Fibroblast of lung (primary cell): Measurements from ENCODE around the gene TMED4. TPM values are rescaled to one million over a fixed set of nuclear protein-coding genes. Genes with fewer than 3 reads are reported as not detected.

ENCODE experiments used
- DNase-seq, 2 donors: peaks; one replicate each; pipeline versions ENCODE4 v3.0.0 to v3.0.0-alpha.2; 2010; ENCODE audit warnings: low read depth in 2 of 2
- H2AFZ ChIP-seq: 2 replicates; pipeline ENCODE4 v1.5.1; 2012; ENCODE audit warnings: low read length, control low read depth, inconsistent platforms
- H3K27ac ChIP-seq: 2 replicates; pipeline ENCODE4 v1.5.1; 2011; ENCODE audit warnings: low read length, control low read depth; ENCODE audit not compliant: insufficient read depth
- H3K27me3 ChIP-seq: 2 replicates; pipeline ENCODE4 v1.5.1; 2011; ENCODE audit warnings: mild to moderate bottlenecking, low read length; ENCODE audit not compliant: control insufficient read depth, insufficient read depth
- H3K36me3 ChIP-seq: 2 replicates; pipeline ENCODE4 v1.5.1; 2011; ENCODE audit warnings: low read length; ENCODE audit not compliant: control insufficient read depth, insufficient read depth
- H3K4me1 ChIP-seq: 2 replicates; pipeline ENCODE4 v1.5.1; 2011; ENCODE audit warnings: low read length; ENCODE audit not compliant: control insufficient read depth, insufficient read depth; ENCODE audit errors: extremely low read depth
- H3K4me2 ChIP-seq: 2 replicates; pipeline ENCODE4 v1.5.1; 2011; ENCODE audit warnings: low read length, control low read depth; ENCODE audit not compliant: insufficient read depth; ENCODE audit errors: extremely low read depth
- H3K4me3 ChIP-seq, 4 experiments: fragments of 200-600 bp in 1 of 4; sonication (generic) in 1 of 4; replicated peaks in 1 of 4; 2 replicates each; pipeline ENCODE4 v1.5.1; 2011 to 2016; ENCODE audit warnings: low read length in 4 of 4, low read depth in 3 of 4, mild to moderate bottlenecking in 3 of 4, control low read depth in 2 of 4, inconsistent platforms in 1 of 4, mixed read lengths in 1 of 4; ENCODE audit not compliant: insufficient read depth in 1 of 4; ENCODE audit errors: control extremely low read depth in 1 of 4
- H3K79me2 ChIP-seq: 2 replicates; pipeline ENCODE4 v1.5.1; 2012; ENCODE audit warnings: mild to moderate bottlenecking, low read length, inconsistent platforms; ENCODE audit not compliant: control insufficient read depth, insufficient read depth
- H3K9ac ChIP-seq: 2 replicates; pipeline ENCODE4 v1.5.1; 2011; ENCODE audit warnings: mild to moderate bottlenecking, low read length, control low read depth; ENCODE audit not compliant: insufficient read depth
- H3K9me3 ChIP-seq: 2 replicates; pipeline ENCODE4 v1.5.1; 2012; ENCODE audit warnings: low read depth, low read length; ENCODE audit not compliant: control insufficient read depth, insufficient read depth
- H4K20me1 ChIP-seq: 2 replicates; pipeline ENCODE4 v1.5.1; 2011; ENCODE audit warnings: low read length; ENCODE audit not compliant: control insufficient read depth, insufficient read depth; ENCODE audit errors: extremely low read depth
- CTCF ChIP-seq, 2 donors: IDR thresholded peaks in 1 of 2; conservative IDR thresholded peaks in 1 of 2; 1 replicate in 1 of 2; 2 replicates in 1 of 2; pipeline ENCODE4 v1.5.1; 2011 to 2012; ENCODE audit warnings: low read length in 2 of 2, control low read depth in 1 of 2, inconsistent platforms in 1 of 2, low read depth in 1 of 2, mild to moderate bottlenecking in 1 of 2
- EZH2 ChIP-seq: IDR thresholded peaks from 2 replicates; pipeline ENCODE4 v1.5.1; 2012; ENCODE audit warnings: low read length, control low read depth, mild to moderate bottlenecking; ENCODE audit errors: missing control alignments
- polyA plus RNA-seq, 2 donors: library from polyadenylated mRNA; depleted of rRNA in 1 of 2; stranded (reverse) in 1 of 2; unstranded in 1 of 2; fragments of >200 nt; gene quantifications; 2 replicates each; pipeline ENCODE4 v1.2.1, GENCODE V29; 2011 to 2012; ENCODE audit warnings: missing spikeins in 1 of 2
- total RNA-seq: library from RNA; depleted of rRNA; stranded (reverse); fragments of >200 nt; gene quantifications from 2 replicates; pipeline ENCODE4 v1.2.1, GENCODE V29; 2014

The TMED4 gene
- total and polyA plus RNA-seq, 2 donors (not counting 1 experiment from before 2014, with no cell fraction given) = 74.5 to 101 TPM

GRCh38 chr7:44615149-44615611 is 33.1 kb upstream of the TMED4 start:
- no peak for TF ChIP-seq EZH2
- TF ChIP-seq CTCF (conservative IDR thresholded peaks at IDR 0.05 in 1 of 2, IDR thresholded peaks at IDR 0.05 in 1 of 2; ENCODE audit: low read depth in 1 of 2, low read length in 2 of 2) = no peak
- Histone ChIP-seq H3K9ac (no peak overlapping the region), H3K9me3 (no peaks in the 10 kb centered on the region), H3K4me2 (no peak overlapping the region), H3K27me3 (no peaks in the 10 kb centered on the region), H3K36me3 (peaks cover 4% of the 10 kb centered on the region), H2AFZ (no peak overlapping the region), H3K4me1 (peaks cover 8% of the 10 kb centered on the region), H3K79me2 (peaks cover 72% of the 10 kb centered on the region), H4K20me1 (no peaks in the 10 kb centered on the region), H3K27ac (no peak overlapping the region), H3K4me3 (no peak overlapping the region)
- peak; percentile 12 to 41 for DNase-seq

GRCh38 chr7:44609829-44610228 is 27.8 kb upstream of the TMED4 start:
- Histone ChIP-seq H3K27ac (no peak overlapping the region), H3K4me3 (no peak overlapping the region), H3K4me1 (no peaks in the 10 kb centered on the region), H3K9me3 (no peaks in the 10 kb centered on the region), H4K20me1 (no peaks in the 10 kb centered on the region), H3K9ac (no peak overlapping the region), H3K4me2 (no peak overlapping the region), H3K36me3 (no peaks in the 10 kb centered on the region), H3K79me2 (peaks cover 63% of the 10 kb centered on the region), H3K27me3 (no peaks in the 10 kb centered on the region), H2AFZ (no peak overlapping the region)
- no peak for DNase-seq
- TF ChIP-seq EZH2 (no peak), CTCF (conservative IDR thresholded peaks at IDR 0.05 in 1 of 2, IDR thresholded peaks at IDR 0.05 in 1 of 2; ENCODE audit: low read depth in 1 of 2, low read length in 2 of 2) (no peak)

- H3K27me3 ChIP-seq = no peaks in the 10 kb centered on the region
- TF ChIP-seq CTCF (conservative IDR thresholded peaks at IDR 0.05 in 1 of 2, IDR thresholded peaks at IDR 0.05 in 1 of 2; ENCODE audit: low read depth in 1 of 2, low read length in 2 of 2) = no peak
- TF ChIP-seq EZH2 = no peak
- H4K20me1 ChIP-seq = no peaks in the 10 kb centered on the region
- H3K4me1 ChIP-seq = no peaks in the 10 kb centered on the region
- no peaks in the 10 kb centered on the region for H3K9me3 ChIP-seq
- H3K4me3 ChIP-seq = no peak overlapping the region
- no peak overlapping the region for H3K27ac ChIP-seq
- peak in 1 of 2 donors; percentile 45 for DNase-seq
- peaks cover 59% of the 10 kb centered on the region for H3K79me2 ChIP-seq
- H3K4me2 ChIP-seq = no peak overlapping the region
- H3K36me3 ChIP-seq = no peaks in the 10 kb centered on the region
- no peak overlapping the region for H3K9ac ChIP-seq
- H2AFZ ChIP-seq = no peak overlapping the region
Measured at GRCh38 chr7:44608916-44609648, 27.1 kb upstream of the TMED4 start.
